PFSK-1 (cell line): ENCODE measurements around the gene PTPRN2.

Source experiments
- FOXP2 ChIP-seq: optimal IDR thresholded peaks from 2 replicates; pipeline ENCODE3; 2011; ENCODE audit warnings: borderline replicate concordance, control low read depth, inconsistent platforms; ENCODE audit not compliant: insufficient read depth; ENCODE audit errors: extremely low read length, extremely low read depth
- POLR2AphosphoS5 ChIP-seq: IDR thresholded peaks from 2 replicates; pipeline ENCODE4 v1.6.1; 2012; ENCODE audit warnings: low read depth, mild to moderate bottlenecking, control low read depth, low read length, moderate library complexity
- SIN3A ChIP-seq: IDR thresholded peaks from 2 replicates; pipeline ENCODE4 v1.6.1; 2012; ENCODE audit warnings: mild to moderate bottlenecking, low read length, moderate library complexity, borderline replicate concordance; ENCODE audit not compliant: insufficient read depth
- TAF1 ChIP-seq: IDR thresholded peaks from 2 replicates; pipeline ENCODE4 v1.6.1; 2012; ENCODE audit warnings: low read length, control low read depth, borderline replicate concordance; ENCODE audit not compliant: insufficient read depth
- TF ChIP-seq, protein P1 (sequence below), 2 experiments: IDR thresholded peaks; 2 replicates each; pipeline versions ENCODE4 v1.6.1 to v1.8.0; 2011 to 2012; ENCODE audit warnings: low read depth in 2 of 2, low read length in 2 of 2, control low read depth in 1 of 2, inconsistent platforms in 1 of 2, mild to moderate bottlenecking in 1 of 2, moderate library complexity in 1 of 2; ENCODE audit not compliant: insufficient read depth in 1 of 2

PTPRN2 gene

DNA sequence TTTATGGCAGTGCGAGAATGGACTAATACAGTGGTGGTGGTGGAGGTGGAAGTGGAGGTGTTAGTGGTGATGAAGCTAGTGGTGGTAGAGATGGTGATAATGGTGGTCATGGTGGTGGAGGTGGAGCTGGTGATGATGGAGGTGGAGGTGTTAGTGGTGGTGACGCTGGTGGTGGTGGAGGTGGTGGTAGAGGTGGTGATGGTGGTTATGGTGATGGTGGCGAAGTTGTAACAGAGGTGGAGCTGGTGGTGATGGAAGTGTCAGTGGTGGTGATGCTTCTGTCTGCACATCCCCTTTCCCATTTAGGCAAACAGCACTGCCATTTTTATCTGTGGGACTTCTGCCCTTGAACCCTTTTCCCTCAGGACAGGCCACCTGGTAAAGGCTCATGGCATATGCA lies 7.4 kb upstream of the PTPRN2 start:
- no peak for TF ChIP-seq POLR2AphosphoS5
- TF ChIP-seq, protein P1, sequence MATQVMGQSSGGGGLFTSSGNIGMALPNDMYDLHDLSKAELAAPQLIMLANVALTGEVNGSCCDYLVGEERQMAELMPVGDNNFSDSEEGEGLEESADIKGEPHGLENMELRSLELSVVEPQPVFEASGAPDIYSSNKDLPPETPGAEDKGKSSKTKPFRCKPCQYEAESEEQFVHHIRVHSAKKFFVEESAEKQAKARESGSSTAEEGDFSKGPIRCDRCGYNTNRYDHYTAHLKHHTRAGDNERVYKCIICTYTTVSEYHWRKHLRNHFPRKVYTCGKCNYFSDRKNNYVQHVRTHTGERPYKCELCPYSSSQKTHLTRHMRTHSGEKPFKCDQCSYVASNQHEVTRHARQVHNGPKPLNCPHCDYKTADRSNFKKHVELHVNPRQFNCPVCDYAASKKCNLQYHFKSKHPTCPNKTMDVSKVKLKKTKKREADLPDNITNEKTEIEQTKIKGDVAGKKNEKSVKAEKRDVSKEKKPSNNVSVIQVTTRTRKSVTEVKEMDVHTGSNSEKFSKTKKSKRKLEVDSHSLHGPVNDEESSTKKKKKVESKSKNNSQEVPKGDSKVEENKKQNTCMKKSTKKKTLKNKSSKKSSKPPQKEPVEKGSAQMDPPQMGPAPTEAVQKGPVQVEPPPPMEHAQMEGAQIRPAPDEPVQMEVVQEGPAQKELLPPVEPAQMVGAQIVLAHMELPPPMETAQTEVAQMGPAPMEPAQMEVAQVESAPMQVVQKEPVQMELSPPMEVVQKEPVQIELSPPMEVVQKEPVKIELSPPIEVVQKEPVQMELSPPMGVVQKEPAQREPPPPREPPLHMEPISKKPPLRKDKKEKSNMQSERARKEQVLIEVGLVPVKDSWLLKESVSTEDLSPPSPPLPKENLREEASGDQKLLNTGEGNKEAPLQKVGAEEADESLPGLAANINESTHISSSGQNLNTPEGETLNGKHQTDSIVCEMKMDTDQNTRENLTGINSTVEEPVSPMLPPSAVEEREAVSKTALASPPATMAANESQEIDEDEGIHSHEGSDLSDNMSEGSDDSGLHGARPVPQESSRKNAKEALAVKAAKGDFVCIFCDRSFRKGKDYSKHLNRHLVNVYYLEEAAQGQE (IDR thresholded peaks at IDR 0.05; ENCODE audit: insufficient read depth in 1 of 2, low read depth in 2 of 2, low read length in 2 of 2) = no peak
- TF ChIP-seq SIN3A = no peak
- no peak for TF ChIP-seq TAF1
- TF ChIP-seq FOXP2 = no peak

DNA sequence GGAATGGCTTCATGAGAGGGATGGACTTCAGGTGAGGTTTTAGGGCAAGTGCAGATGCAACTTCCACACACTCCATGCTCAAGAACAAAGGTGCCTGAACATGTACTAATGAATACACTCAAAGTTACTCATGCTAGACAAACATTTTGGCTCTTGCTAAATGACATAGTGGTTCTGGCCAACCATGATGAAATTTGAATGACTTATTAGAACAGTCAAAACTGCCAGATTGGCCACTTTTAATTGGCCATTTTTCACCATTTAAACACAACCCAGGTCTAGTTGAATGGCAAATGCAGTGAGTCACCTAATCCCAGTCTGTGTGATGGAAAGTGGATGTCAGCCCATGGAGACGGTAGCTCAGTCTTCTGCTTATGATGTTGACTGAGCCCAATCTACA lies 4.9 kb upstream of the PTPRN2 start:
- TF ChIP-seq POLR2AphosphoS5 = no peak
- TF ChIP-seq, protein P1 (IDR thresholded peaks at IDR 0.05; ENCODE audit: insufficient read depth in 1 of 2, low read depth in 2 of 2, low read length in 2 of 2) = no peak
- TF ChIP-seq FOXP2 = no peak
- no peak for TF ChIP-seq TAF1
- no peak for TF ChIP-seq SIN3A

DNA sequence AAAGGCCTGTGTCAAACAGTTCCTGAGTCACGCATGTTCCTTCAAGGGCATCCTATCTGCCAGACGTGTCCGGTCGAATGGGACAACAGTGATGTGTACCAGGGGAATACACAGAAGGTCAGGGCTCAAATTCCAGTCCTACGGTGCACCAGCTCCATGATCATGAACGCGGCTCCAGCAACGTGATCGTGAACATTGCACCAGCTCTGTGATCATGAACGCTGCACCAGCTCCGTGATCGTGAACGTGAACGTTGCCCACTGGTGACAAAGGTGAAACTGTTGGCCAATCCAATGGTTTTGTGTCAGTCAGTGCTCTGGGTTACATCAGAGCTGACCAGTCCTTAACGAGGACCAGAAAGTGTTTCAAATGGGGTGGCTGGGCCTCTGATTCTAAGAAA lies 4.3 kb upstream of the PTPRN2 start:
- no peak for TF ChIP-seq FOXP2
- TF ChIP-seq SIN3A = no peak
- TF ChIP-seq, protein P1 (IDR thresholded peaks at IDR 0.05; ENCODE audit: insufficient read depth in 1 of 2, low read depth in 2 of 2, low read length in 2 of 2) = no peak
- TF ChIP-seq TAF1 = no peak
- TF ChIP-seq POLR2AphosphoS5 = no peak

DNA sequence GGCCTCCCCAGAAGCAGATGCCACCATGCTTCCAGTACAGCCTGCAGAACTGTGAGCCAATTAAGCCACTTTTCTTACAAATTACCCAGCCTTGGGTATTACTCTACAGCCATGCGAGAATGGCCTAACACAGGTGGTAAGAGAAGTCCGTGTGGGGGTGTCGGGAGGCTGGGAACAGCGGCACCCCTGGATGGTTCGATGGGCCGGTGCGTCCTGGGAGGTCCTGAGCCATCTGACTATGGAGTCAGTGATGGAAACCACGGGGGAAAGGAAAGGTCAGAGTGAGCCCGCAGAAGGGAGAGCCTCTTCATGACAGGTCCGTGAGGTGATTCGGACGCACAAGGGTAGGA lies 2.5 kb upstream of the PTPRN2 start:
- TF ChIP-seq SIN3A = no peak
- TF ChIP-seq FOXP2 = no peak

DNA sequence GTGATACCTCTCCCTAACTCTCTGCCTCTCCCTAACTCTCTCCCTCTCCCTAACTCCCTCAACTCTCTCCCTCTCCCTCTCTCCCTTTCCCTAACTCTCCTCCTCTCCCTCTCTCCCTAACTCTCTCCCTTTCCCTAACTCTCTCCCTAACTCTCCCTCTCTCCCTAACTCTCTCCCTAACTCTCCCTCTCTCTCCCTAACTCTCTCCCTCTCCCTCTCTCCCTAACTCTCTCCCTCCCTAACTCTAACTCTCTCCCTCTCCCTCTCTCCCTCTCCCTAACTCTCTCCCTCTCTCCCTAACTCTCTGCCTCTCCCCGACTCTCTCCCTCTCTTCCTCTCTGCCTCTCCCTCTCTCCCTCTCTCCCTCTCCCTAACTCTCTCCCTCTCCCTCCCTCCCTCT lies 2.0 kb upstream of the PTPRN2 start:
- TF ChIP-seq FOXP2 = no peak
- TF ChIP-seq, protein P1 (IDR thresholded peaks at IDR 0.05; ENCODE audit: insufficient read depth in 1 of 2, low read depth in 2 of 2, low read length in 2 of 2) = no peak
- TF ChIP-seq SIN3A = no peak
- no peak for TF ChIP-seq POLR2AphosphoS5
- TF ChIP-seq TAF1 = no peak

DNA sequence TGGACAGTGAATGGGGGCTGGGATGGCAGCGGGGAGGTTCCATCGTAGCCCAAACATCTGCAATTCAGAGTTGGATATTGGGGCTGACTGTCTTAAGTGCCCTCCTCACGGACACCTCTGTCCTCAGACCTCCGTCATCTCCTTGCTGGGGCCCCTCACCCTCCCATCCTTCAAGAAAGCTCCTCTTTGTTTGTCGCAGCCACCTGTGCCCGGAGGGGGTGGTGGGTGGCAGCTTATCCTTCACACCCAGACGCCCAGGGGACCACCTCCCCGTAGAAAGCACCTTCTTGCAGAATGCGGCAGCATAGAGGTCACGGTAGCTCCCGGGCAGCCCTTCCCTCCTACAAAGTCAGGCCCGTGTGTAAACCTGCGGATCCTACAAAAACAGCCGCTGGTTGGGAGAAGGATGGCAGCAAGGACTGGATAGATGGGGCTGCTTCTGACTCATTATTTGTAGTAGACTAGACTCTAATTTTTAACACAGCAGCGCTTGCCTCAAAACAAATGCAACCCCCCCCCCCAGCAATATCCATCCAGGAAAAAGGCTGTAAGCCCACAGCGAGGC lies 1.3 kb upstream of the PTPRN2 start:
- no peak for TF ChIP-seq TAF1
- no peak for TF ChIP-seq SIN3A
- TF ChIP-seq, protein P1 (IDR thresholded peaks at IDR 0.05; ENCODE audit: insufficient read depth in 1 of 2, low read depth in 2 of 2, low read length in 2 of 2) = no peak
- TF ChIP-seq POLR2AphosphoS5 = no peak
- no peak for TF ChIP-seq FOXP2
